HG02610 (cell line): ENCODE measurements around the gene SPAG9.
"Not testable (repeated sequence)": the region's sequence is repeated elsewhere in the genome, so short reads cannot be mapped to it uniquely, and the experiment has no call there.

Experiments
- ATAC-seq: cut with Tn5 transposase; IDR thresholded peaks from one replicate; pipeline ENCODE4 v1.9.1; 2021; ENCODE audit warnings: mild to moderate bottlenecking, moderate library complexity; ENCODE audit not compliant: unreplicated experiment

SPAG9 gene

GRCh38 chr17:50941676-50942048, 179.0 kb downstream of the SPAG9 start:
- ATAC-seq: not testable (repeated sequence)

GRCh38 chr17:50939795-50940684, 180.6 kb downstream of the SPAG9 start:
- no peak for ATAC-seq

DNA sequence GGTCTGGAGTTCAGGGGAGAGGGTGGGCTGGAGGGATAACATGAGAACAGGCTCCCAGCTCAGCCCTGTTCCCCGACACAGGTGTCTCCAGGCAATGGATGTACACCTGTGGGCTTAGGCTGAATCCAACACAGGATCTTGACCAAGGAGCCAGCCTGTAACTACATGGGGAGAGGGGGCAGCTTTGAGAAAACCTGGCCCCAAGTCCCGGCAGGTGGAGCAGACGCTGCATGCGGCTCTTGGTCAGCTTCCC, 181.2 kb downstream of the SPAG9 start:
- no peak for ATAC-seq

DNA sequence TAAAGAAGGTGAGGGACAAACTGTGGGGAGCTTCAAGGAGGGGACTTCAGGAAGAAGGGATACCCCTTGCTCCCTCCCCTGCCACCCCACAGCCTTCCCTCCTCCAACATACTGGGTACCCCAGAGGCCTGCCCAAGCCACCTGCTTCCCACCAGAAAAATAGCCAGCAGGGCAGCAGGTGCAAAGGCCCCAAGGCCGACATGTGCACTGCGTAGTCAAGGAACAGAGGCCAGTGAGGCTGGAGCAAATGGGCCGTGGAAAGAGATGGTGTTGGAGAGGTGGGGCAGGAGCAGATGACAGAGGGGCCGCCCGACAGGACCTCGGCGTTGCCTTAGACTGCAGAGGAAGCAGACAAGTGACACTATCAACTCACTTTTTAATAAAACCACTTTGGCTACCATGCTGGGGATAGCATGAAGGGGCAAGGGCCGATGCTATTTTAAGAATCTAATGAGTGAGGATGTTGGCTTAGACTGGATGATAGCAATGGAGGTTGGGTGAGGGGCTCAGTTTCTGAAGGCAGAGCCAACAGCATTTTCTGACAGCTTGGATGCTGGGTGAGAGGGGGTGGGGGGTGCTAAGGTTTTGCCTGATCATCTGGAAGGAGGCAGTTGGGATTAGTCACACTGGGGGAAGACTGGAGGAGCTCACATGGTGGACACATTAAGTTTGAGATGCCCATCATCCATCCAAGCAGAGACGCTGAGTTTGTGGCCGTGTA, 181.7 kb downstream of the SPAG9 start:
- no peak for ATAC-seq

- ATAC-seq: no peak
Observed at GRCh38 chr17:50935996-50936266, 184.7 kb downstream of the SPAG9 start.

- ATAC-seq: no peak
Observed at GRCh38 chr17:50935221-50935995, 185.3 kb downstream of the SPAG9 start.

- no peak for ATAC-seq
Observed at GRCh38 chr17:50934672-50935220, 185.9 kb downstream of the SPAG9 start.

DNA sequence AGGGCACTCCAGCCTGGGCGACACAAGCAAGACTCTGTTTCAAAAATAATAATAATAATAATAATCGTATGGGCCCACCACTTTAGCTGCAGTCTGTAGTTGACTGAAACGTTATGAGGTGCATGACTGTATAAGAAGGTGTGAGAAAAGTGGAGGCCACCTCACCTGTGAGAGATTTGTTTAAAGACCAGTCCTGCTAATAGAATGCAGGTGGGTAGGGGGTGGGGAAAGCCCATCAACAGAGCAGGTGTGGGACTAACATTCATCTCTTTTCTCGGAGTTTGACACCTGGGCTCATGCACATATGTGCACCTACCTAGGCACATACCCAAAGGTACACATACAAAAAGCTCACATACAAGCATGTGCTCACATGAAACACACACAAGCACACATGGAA, 186.5 kb downstream of the SPAG9 start:
- no peak for ATAC-seq

DNA sequence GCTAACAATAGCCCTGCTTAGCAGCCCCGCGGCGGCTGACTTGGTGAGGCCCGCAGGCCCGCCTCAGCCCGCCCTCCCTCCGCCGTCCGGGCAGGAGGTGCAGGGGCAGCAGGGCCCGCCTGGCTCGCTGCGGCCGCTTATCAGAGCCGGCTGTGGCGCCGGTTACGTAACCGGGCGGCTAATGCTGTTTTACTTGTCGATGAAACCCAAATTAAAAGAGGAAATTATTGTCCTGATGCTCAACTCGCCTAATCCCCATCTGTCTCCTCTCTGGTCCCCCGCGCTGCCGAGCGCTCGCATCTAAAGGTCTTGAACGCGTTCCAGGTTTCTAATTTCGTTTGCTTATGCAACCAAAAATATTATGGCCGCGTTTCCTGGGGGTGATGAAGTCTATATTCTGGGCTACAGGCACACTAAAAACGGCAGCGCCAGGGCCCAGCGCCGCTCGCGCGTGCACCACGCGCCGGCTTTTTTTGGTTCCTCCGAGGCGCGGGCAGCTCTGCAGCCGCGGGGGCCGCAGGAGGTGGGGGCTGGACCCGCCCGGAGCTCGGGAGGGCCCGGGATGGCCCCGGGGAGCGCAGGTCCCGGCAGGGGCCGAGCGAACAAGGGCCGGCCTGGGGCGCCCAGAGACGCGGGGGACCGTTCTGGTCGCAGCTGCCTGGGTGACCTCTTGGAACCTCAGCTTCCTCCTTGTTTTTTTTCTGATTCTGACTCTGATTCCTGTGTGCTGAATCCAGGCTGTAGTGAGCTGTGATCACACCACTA, 189.3 kb downstream of the SPAG9 start:
- no peak for ATAC-seq

GRCh38 chr17:50928646-50929045, 192.0 kb downstream of the SPAG9 start:
- no peak for ATAC-seq

DNA sequence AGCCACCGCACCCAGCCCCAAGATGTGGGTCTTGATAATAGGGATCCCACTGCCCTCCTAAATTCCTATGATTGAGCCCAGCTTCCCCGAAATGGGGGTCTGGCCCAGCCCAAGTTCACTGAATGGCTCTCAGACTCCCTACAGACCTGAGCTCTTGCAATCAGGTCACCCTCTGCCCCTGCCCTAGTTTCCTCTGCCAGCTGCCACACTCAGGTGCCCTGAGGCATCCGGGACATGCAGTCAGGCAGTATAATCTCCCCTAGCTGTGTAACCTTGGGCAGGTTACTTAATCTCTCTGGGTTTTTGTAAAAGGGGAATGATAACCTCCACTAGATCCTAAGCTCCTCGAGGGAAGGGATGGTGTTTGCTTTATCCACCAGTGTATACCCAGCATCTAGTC, 193.4 kb downstream of the SPAG9 start:
- no peak for ATAC-seq

DNA sequence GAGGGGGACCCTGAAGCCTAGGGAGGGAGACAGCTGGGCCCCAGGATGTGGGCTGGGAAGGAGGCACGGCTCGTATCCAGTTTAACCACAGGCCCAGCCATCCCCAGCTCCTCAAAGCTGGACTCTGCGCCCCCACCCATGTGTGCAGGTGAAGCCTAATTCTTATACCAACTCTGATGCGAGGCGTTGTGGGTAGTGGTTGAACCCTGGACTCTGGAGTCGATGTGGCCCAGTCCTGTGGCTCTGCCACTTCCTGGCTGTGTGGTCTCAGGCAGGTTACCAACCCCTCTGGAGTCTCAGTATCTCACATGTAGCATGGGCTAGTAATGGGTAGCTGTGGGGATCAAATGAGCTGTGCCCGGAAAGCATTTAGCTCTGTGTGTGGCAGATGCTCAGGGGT, 194.1 kb downstream of the SPAG9 start:
- no peak for ATAC-seq

- ATAC-seq: no peak
Observed at GRCh38 chr17:50925296-50925891, 195.3 kb downstream of the SPAG9 start.

GRCh38 chr17:50924800-50925199, 195.9 kb downstream of the SPAG9 start:
- no peak for ATAC-seq

GRCh38 chr17:50924300-50924699, 196.4 kb downstream of the SPAG9 start:
- no peak for ATAC-seq

DNA sequence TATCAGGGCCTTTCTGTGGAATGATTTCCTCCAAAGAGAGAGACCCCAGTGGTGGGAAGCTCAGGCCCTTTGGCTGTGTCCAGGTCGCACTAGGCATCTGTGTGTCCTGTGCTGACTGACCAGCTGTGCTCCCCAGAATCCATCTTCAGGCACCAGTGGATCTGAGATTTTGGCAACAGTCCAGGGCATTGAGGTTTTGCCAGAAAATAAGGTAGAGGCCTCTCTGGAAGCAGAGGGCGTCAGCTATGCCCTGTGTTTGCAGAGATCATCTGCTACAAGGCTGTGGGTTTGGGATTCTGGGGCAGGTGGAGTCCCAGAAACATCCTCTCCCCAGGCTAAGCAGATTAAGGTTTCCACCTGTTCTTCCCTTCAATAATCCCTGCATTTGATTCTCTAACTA, 197.1 kb downstream of the SPAG9 start:
- ATAC-seq: no peak

DNA sequence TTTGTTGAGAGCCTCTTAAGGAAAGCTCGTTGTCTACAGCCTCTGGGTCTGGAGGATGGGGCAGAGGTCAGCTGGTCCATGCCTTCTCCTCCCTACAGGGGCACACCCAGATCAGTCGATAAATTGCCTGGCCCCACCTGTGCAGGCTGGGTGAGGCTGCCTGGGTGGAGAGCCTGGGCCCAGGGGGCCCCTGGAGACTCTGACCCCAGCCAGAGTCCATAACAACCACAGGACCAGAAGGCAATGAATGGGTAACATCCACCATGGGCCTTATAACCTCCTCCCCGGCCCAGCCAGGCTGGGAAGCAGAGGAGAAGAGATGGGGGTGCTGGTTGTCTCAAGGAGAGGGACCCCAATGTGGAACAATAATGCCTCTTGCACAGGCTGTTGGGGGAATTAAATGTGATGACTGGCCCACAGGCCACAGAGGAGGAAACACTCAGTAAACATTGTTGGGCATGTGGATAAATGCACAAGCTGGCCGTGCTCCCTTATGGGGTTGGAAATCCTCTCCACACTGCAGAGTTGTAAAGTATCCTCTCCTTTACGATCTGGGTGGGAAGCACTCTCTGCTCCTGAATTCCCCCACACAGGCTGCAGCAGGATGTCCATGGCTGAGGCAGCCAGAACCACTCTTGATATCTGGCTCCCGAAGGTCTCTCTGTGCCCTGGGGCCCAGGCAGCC, 197.8 kb downstream of the SPAG9 start:
- ATAC-seq: no peak

DNA sequence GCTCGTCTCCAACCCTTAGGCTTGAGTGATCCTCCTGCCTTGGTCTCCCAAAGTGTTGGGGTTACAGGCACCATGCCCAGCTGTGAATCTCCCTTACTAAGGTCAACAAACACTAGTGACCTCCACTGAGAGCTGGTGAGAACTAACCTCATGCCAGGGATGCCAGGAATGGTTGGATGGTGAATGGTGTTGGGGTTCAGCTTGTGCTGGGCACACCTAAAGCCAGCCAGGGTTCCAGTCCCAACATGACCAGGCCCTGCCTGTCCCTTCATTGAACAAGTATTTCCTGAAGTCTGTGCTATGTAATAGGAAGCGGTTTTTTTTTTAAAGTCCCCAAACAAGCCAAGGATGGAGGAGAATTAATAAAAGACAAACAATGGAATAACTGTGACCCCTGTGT, 198.6 kb downstream of the SPAG9 start:
- no peak for ATAC-seq

- ATAC-seq: no peak
Observed at GRCh38 chr17:50920891-50921586, 199.6 kb downstream of the SPAG9 start.

- ATAC-seq: no peak
Observed at GRCh38 chr17:50920041-50920410, 200.6 kb downstream of the SPAG9 start.
